HL-60 (cell line): Measurements from ENCODE around the gene ACKR4.

Experiments
- CTCF ChIP-seq: IDR thresholded peaks from one replicate; pipeline ENCODE4 v1.5.1; 2011; ENCODE audit warnings: low read length, control low read depth, inconsistent platforms; ENCODE audit not compliant: insufficient read depth
- GABPA ChIP-seq: IDR thresholded peaks from 2 replicates; pipeline ENCODE4 v1.6.1; 2012; ENCODE audit warnings: low read depth
- POLR2AphosphoS5 ChIP-seq: IDR thresholded peaks from 2 replicates; pipeline ENCODE4 v1.6.1; 2012; ENCODE audit warnings: low read depth
- REST ChIP-seq: IDR thresholded peaks from 2 replicates; pipeline ENCODE4 v1.6.1; 2012; ENCODE audit warnings: low read depth; ENCODE audit not compliant: insufficient replicate concordance

GRCh38 chr3:132598181-132598580 is 1.1 kb downstream of the ACKR4 start:
- TF ChIP-seq POLR2AphosphoS5 (no peak), REST (no peak), CTCF (no peak), GABPA (no peak)
